ENCODE data around the gene STPG1. TPM values are rescaled to one million over a fixed set of nuclear protein-coding genes. Genes with fewer than 3 reads are reported as not detected.

Gene STPG1
- total and polyA plus RNA-seq, 8 donors, result 0.45 to 51.0 (median 4.4) TPM; not detected in 1

DNA sequence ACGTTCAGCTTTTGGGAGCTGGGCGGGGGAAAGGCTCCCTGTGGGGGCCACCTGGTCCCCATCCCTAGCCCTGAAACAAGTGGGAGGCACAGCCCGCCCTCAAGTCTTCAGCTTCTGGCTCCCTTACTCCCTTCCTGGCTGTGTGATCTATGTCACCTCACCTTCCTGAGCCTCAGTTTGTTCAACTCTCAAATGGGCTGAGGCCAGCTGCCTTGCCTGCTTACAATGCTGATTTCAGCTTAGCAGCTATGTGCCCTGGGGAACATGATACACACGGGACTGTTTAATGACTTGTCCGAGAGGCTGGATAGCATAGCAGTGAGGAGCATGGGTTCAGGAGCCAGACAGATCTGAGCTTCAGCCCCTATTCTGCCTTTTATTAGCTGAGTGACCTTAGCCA lies 75.1 kb downstream of the STPG1 start:
- TF ChIP-seq CTCF (IDR thresholded peaks at IDR 0.05), result no peak
- no peak for TF ChIP-seq POLR2AphosphoS5 (IDR thresholded peaks at IDR 0.05)
- Histone ChIP-seq H3K27ac (no peak overlapping the region), H3K4me1 (no peaks in the 10 kb centered on the region), H3K36me3 (no peaks in the 10 kb centered on the region), H3K9me3 (no peaks in the 10 kb centered on the region), H3K27me3 (no peaks in the 10 kb centered on the region), H3K4me3 (no peak overlapping the region)
- no peak for DNase-seq
- intact Hi-C loops (cut with DNase I; ENCODE audit: low total_unique reads), result no loop called here
- WGBS, 5 donors, result 79 to 90% (median 84%) methylated on average over 5 of the region's 5 CpGs

- WGBS, 5 donors, result 92 to 100% (median 96%) methylated on average over 3 to 4 of the region's 4 CpGs
- Histone ChIP-seq H3K4me1 (no peaks in the 10 kb centered on the region), H3K36me3 (no peaks in the 10 kb centered on the region), H3K27me3 (no peaks in the 10 kb centered on the region), H3K27ac (no peak overlapping the region), H3K4me3 (no peak overlapping the region), H3K9me3 (no peaks in the 10 kb centered on the region)
- intact Hi-C loops (cut with DNase I; ENCODE audit: low total_unique reads), result no loop called here
- TF ChIP-seq CTCF (IDR thresholded peaks at IDR 0.05), result no peak
- TF ChIP-seq POLR2AphosphoS5 (IDR thresholded peaks at IDR 0.05), result no peak
- no peak for TF ChIP-seq POLR2A (IDR thresholded peaks at IDR 0.05)
- TF ChIP-seq EP300 (IDR thresholded peaks at IDR 0.05), result no peak
- no peak for DNase-seq
These were observed 76.1 kb downstream of the STPG1 start for GRCh38 chr1:24337455-24337854.

DNA sequence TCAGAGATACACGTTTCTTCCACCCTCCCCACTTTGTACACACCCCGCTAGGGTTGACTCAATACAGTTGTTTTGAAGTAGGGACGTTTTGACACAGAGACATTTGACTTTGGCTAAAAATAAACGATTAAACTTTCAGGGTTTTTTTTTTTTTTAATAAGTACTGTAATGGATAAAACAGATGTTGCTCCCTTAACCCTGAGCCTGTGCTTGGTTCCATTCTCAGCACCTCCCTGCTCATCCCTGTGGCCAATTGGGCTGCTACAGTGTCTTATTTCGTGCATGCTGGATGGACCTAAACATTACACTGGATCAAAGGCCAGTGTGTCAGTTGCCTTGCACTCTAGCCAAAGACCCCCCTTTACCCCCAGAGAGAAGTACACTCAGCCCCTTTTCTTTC lies 77.5 kb downstream of the STPG1 start:
- Histone ChIP-seq H3K9me3 (no peaks in the 10 kb centered on the region), H3K27me3 (no peaks in the 10 kb centered on the region), H3K27ac (no peak overlapping the region), H3K4me1 (no peaks in the 10 kb centered on the region), H3K36me3 (no peaks in the 10 kb centered on the region), H3K4me3 (no peak overlapping the region)
- DNase-seq, result peak in 1 of 2 donors; percentile 29
- intact Hi-C loops (cut with DNase I; ENCODE audit: low total_unique reads), result no loop called here
- TF ChIP-seq EP300 (IDR thresholded peaks at IDR 0.05) (no peak), POLR2A (IDR thresholded peaks at IDR 0.05) (no peak), CTCF (IDR thresholded peaks at IDR 0.05) (no peak), POLR2AphosphoS5 (IDR thresholded peaks at IDR 0.05) (no peak)
- WGBS, 5 donors, result 64 to 73% (median 70%) methylated on average over 5 of the region's 5 CpGs

GRCh38 chr1:24331961-24332673 lies 81.5 kb downstream of the STPG1 start:
- H3K27ac ChIP-seq, result no peak overlapping the region
- intact Hi-C loops (cut with DNase I; ENCODE audit: low total_unique reads), result no loop called here
- H3K36me3 ChIP-seq, result no peaks in the 10 kb centered on the region
- no peak overlapping the region for H3K4me3 ChIP-seq
- H3K27me3 ChIP-seq, result no peaks in the 10 kb centered on the region
- no peak for DNase-seq
- no peaks in the 10 kb centered on the region for H3K9me3 ChIP-seq
- no peaks in the 10 kb centered on the region for H3K4me1 ChIP-seq
- WGBS, 5 donors, result 78 to 87% (median 81%) methylated on average over 7 of the region's 7 CpGs
- TF ChIP-seq EP300 (IDR thresholded peaks at IDR 0.05) (no peak), POLR2AphosphoS5 (IDR thresholded peaks at IDR 0.05) (no peak), CTCF (IDR thresholded peaks at IDR 0.05) (no peak), POLR2A (IDR thresholded peaks at IDR 0.05) (no peak)

All from stomach (tissue), 9 donors.